Ectodermal cell (in vitro differentiated cells): Measurements from ENCODE around the gene MAN1C1.

Source experiments
- H3K27ac ChIP-seq: 2 replicates; pipeline ENCODE4 v1.7.0; 2013; ENCODE audit warnings: mild to moderate bottlenecking, low read depth, low read length; ENCODE audit not compliant: insufficient read depth, poor library complexity, severe bottlenecking
- H3K27me3 ChIP-seq: 2 replicates; pipeline ENCODE4 v1.7.0; 2013; ENCODE audit warnings: mild to moderate bottlenecking, low read length; ENCODE audit not compliant: insufficient read depth, control insufficient read depth, poor library complexity, severe bottlenecking
- H3K36me3 ChIP-seq: one replicate; pipeline ENCODE4 v1.7.0; 2013; ENCODE audit warnings: low read length; ENCODE audit not compliant: control insufficient read depth, insufficient read depth
- H3K4me1 ChIP-seq: one replicate; pipeline ENCODE4 v1.7.0; 2013; ENCODE audit warnings: low read length; ENCODE audit not compliant: control insufficient read depth, insufficient read depth
- H3K4me3 ChIP-seq: 2 replicates; pipeline ENCODE4 v1.7.0; 2013; ENCODE audit warnings: low read depth, low read length, control low read depth; ENCODE audit not compliant: insufficient read depth
- H3K9me3 ChIP-seq: 2 replicates; pipeline ENCODE4 v1.7.0; 2013; ENCODE audit warnings: mild to moderate bottlenecking, low read length, moderate library complexity; ENCODE audit not compliant: control insufficient read depth
- WGBS, 2 experiments: methylation state at CpG; one replicate each; pipeline ENCODE4 v1.1.7; 2013; ENCODE audit warnings: missing lambda C conversion rate in 2 of 2; 5-methylcytosine and 5-hydroxymethylcytosine counted together

The MAN1C1 gene

GRCh38 chr1:25668931-25669573 lies 52.5 kb downstream of the MAN1C1 start:
- 94 to 96% methylated on average over 9 of the region's 9 CpGs for WGBS, 2 experiments
- Histone ChIP-seq H3K4me3 (no peak overlapping the region), H3K27ac (no peak overlapping the region), H3K27me3 (no peaks in the 10 kb centered on the region), H3K4me1 (peaks cover 23% of the 10 kb centered on the region), H3K9me3 (no peaks in the 10 kb centered on the region), H3K36me3 (no peaks in the 10 kb centered on the region)

- Histone ChIP-seq H3K27me3 (no peaks in the 10 kb centered on the region), H3K36me3 (no peaks in the 10 kb centered on the region), H3K4me1 (peaks cover 23% of the 10 kb centered on the region), H3K27ac (no peak overlapping the region), H3K4me3 (no peak overlapping the region), H3K9me3 (no peaks in the 10 kb centered on the region)
- WGBS, 2 experiments = 82 to 87% methylated on average over 4 of the region's 4 CpGs
Measured at GRCh38 chr1:25669781-25670567, 53.4 kb downstream of the MAN1C1 start.

- Histone ChIP-seq H3K27ac (no peak overlapping the region), H3K27me3 (no peaks in the 10 kb centered on the region), H3K9me3 (no peaks in the 10 kb centered on the region), H3K4me1 (peaks cover 8% of the 10 kb centered on the region), H3K36me3 (no peaks in the 10 kb centered on the region), H3K4me3 (no peak overlapping the region)
- WGBS, 2 experiments = 88 to 96% methylated on average over 3 of the region's 3 CpGs
Measured at GRCh38 chr1:25671929-25672328, 55.3 kb downstream of the MAN1C1 start.

- 89% methylated on average over 13 of the region's 13 CpGs for WGBS, 2 experiments
- H3K9me3 ChIP-seq = no peaks in the 10 kb centered on the region
- peaks cover 8% of the 10 kb centered on the region for H3K4me1 ChIP-seq
- no peaks in the 10 kb centered on the region for H3K36me3 ChIP-seq
- H3K27me3 ChIP-seq = no peaks in the 10 kb centered on the region
- H3K27ac ChIP-seq = no peak overlapping the region
- no peak overlapping the region for H3K4me3 ChIP-seq
Measured at GRCh38 chr1:25672763-25673409, 56.3 kb downstream of the MAN1C1 start.

GRCh38 chr1:25673456-25673855 lies 56.9 kb downstream of the MAN1C1 start:
- Histone ChIP-seq H3K27me3 (no peaks in the 10 kb centered on the region), H3K4me3 (no peak overlapping the region), H3K27ac (no peak overlapping the region), H3K4me1 (peaks cover 8% of the 10 kb centered on the region), H3K36me3 (no peaks in the 10 kb centered on the region), H3K9me3 (no peaks in the 10 kb centered on the region)
- whole genome bisulfite sequencing, 2 experiments = 89 to 92% methylated on average over 3 of the region's 3 CpGs

- Histone ChIP-seq H3K36me3 (no peaks in the 10 kb centered on the region), H3K9me3 (no peaks in the 10 kb centered on the region), H3K4me1 (peaks cover 8% of the 10 kb centered on the region), H3K4me3 (no peak overlapping the region), H3K27ac (no peak overlapping the region), H3K27me3 (no peaks in the 10 kb centered on the region)
- 85 to 93% methylated on average over 7 to 8 of the region's 8 CpGs for WGBS, 2 experiments
Measured at GRCh38 chr1:25673962-25674806, 57.6 kb downstream of the MAN1C1 start.

- no peaks in the 10 kb centered on the region for H3K9me3 ChIP-seq
- 84 to 89% methylated on average over 3 of the region's 3 CpGs for WGBS, 2 experiments
- H3K36me3 ChIP-seq = no peaks in the 10 kb centered on the region
- no peak overlapping the region for H3K27ac ChIP-seq
- H3K27me3 ChIP-seq = no peaks in the 10 kb centered on the region
- peaks cover 8% of the 10 kb centered on the region for H3K4me1 ChIP-seq
- no peak overlapping the region for H3K4me3 ChIP-seq
Measured at GRCh38 chr1:25674807-25675084, 58.2 kb downstream of the MAN1C1 start.

GRCh38 chr1:25675729-25676476 lies 59.3 kb downstream of the MAN1C1 start:
- no peaks in the 10 kb centered on the region for H3K36me3 ChIP-seq
- no peaks in the 10 kb centered on the region for H3K27me3 ChIP-seq
- H3K4me1 ChIP-seq = no peaks in the 10 kb centered on the region
- no peak overlapping the region for H3K4me3 ChIP-seq
- 84 to 87% methylated on average over 10 to 11 of the region's 11 CpGs for WGBS, 2 experiments
- H3K9me3 ChIP-seq = no peaks in the 10 kb centered on the region
- H3K27ac ChIP-seq = no peak overlapping the region

GRCh38 chr1:25676488-25676887 lies 59.9 kb downstream of the MAN1C1 start:
- Histone ChIP-seq H3K4me1 (no peaks in the 10 kb centered on the region), H3K4me3 (no peak overlapping the region), H3K27ac (no peak overlapping the region), H3K9me3 (no peaks in the 10 kb centered on the region), H3K27me3 (no peaks in the 10 kb centered on the region), H3K36me3 (no peaks in the 10 kb centered on the region)
- WGBS, 2 experiments = 79 to 80% methylated on average over 3 of the region's 3 CpGs
